Measurements from ENCODE around the gene SPATA9. TPM values are rescaled to one million over a fixed set of nuclear protein-coding genes. Genes with fewer than 3 reads are reported as not detected.

Gene SPATA9
- total and polyA plus RNA-seq, 9 of the 15 experiments (the other 6 are each of a cell fraction or from before 2014, with no cell fraction given), result 0.16 to 5.5 (median 0.39) TPM; not detected in 3

GRCh38 chr5:95619514-95620029 is 63.2 kb downstream of the SPATA9 start:
- POLR2A ChIA-PET, result no interaction called here
- FAIRE-seq, result no peak

More at GRCh38 chr5:95619514-95620029, 63.2 kb downstream of the SPATA9 start:
- WGBS (ENCODE audit: insufficient coverage, low coverage, missing lambda C conversion rate), result 68% methylated on average over 19 of the region's 19 CpGs
- Histone ChIP-seq H3K9ac (ENCODE audit: insufficient read depth in 1 of 2, low read depth in 2 of 2, low read length in 2 of 2) (no peak overlapping the region), H3K79me2 (ENCODE audit: control insufficient read depth, insufficient read depth, low read length) (no peaks in the 10 kb centered on the region), H3K4me2 (ENCODE audit: insufficient read depth, low read length) (no peak overlapping the region), H3K4me3 (no peak overlapping the region), H4K20me1 (replicated peaks; ENCODE audit: control insufficient read depth, insufficient read depth, low read length) (no peaks in the 10 kb centered on the region), H3K27me3 (ENCODE audit: control insufficient read depth in 2 of 2, insufficient read depth in 2 of 2, low read length in 2 of 2) (no peaks in the 10 kb centered on the region), H3K9me1 (ENCODE audit: control insufficient read depth, insufficient read depth, low read length) (no peaks in the 10 kb centered on the region), H3K27ac (ENCODE audit: extremely low read depth, low read depth, low read length) (no peak overlapping the region), H3K4me1 (replicated peaks in 1 of 2; ENCODE audit: control insufficient read depth in 2 of 2, insufficient read depth in 2 of 2, low read length in 2 of 2) (no peaks in the 10 kb centered on the region; a peak in 1 of 5 replicates), H2AFZ (ENCODE audit: low read depth, low read length) (no peak overlapping the region), H3K36me3 (ENCODE audit: control insufficient read depth, insufficient read depth, low read length) (no peaks in the 10 kb centered on the region), H3K9me3 (replicated peaks; ENCODE audit: control insufficient read depth, insufficient read depth, low read depth, low read length) (no peaks in the 10 kb centered on the region)
- ATAC-seq (no peak), DNase-seq (ENCODE audit: extremely low read depth in 1 of 4, low spot score in 3 of 4) (no peak)
- BruUV-seq (replicated peaks), result no TSS peak
- TF ChIP-seq RBM34 (IDR thresholded peaks at IDR 0.05; ENCODE audit: borderline replicate concordance, insufficient read depth, low read length), result no peak
- no peak for TF ChIP-seq CBX1 (IDR thresholded peaks at IDR 0.05; ENCODE audit: low read depth)
- no peak for TF ChIP-seq ZNF785 (CRISPR knock-in tag; IDR thresholded peaks at IDR 0.05)
- no peak for TF ChIP-seq ELF2 (CRISPR knock-in tag; IDR thresholded peaks at IDR 0.05)
- no peak for TF ChIP-seq FOXJ3 (CRISPR knock-in tag; IDR thresholded peaks at IDR 0.05)
- no peak for TF ChIP-seq ZBTB26 (CRISPR knock-in tag; IDR thresholded peaks at IDR 0.05)
- no peak for TF ChIP-seq MXD1 (CRISPR knock-in tag; IDR thresholded peaks at IDR 0.05; ENCODE audit: borderline replicate concordance, poor library complexity, severe bottlenecking)
- no peak for TF ChIP-seq HDAC3 (IDR thresholded peaks at IDR 0.05; ENCODE audit: borderline replicate concordance, partially characterized antibody)
- TF ChIP-seq ZNF263 (CRISPR knock-in tag; IDR thresholded peaks at IDR 0.05; ENCODE audit: borderline replicate concordance), result no peak
- no peak for TF ChIP-seq LEF1 (IDR thresholded peaks at IDR 0.05)
- no peak for TF ChIP-seq MLLT1 (IDR thresholded peaks at IDR 0.05)
- TF ChIP-seq EHMT2 (IDR thresholded peaks at IDR 0.05), result no peak
- TF ChIP-seq IRF2 (CRISPR knock-in tag; IDR thresholded peaks at IDR 0.05), result no peak
- no peak for TF ChIP-seq RBM22 (IDR thresholded peaks at IDR 0.05; ENCODE audit: low read depth, low read length, poor library complexity, severe bottlenecking)
- no peak for TF ChIP-seq CBFA2T2 (conservative IDR thresholded peaks at IDR 0.05)
- TF ChIP-seq TCF3 (CRISPR knock-in tag; IDR thresholded peaks at IDR 0.05), result no peak
- intact Hi-C loops (cut with micrococcal nuclease) (no loop called here), in situ Hi-C loops (cut with MboI) (no loop called here)
- CTCF ChIA-PET (ENCODE audit: low intra/inter-chr PET ratio), result no interaction called here
